ENCODE measurements around the gene CES2.

Gene CES2

GRCh38 chr16:66946974-66947301, 11.6 kb downstream of the CES2 start:
- ATAC-seq, result no peak
- no peak for TF ChIP-seq OSR1 (CRISPR knock-in tag; IDR thresholded peaks at IDR 0.05)
- TF ChIP-seq RARB (CRISPR knock-in tag; IDR thresholded peaks at IDR 0.05), result no peak
- TF ChIP-seq ESRRG (CRISPR knock-in tag; IDR thresholded peaks at IDR 0.05), result no peak
- no peak for TF ChIP-seq ZNF8 (CRISPR knock-in tag; IDR thresholded peaks at IDR 0.05)
- no peak for TF ChIP-seq TOX (CRISPR knock-in tag; IDR thresholded peaks at IDR 0.05; ENCODE audit: borderline replicate concordance)
- no peak for TF ChIP-seq ZFP3 (CRISPR knock-in tag; IDR thresholded peaks at IDR 0.05)
- TF ChIP-seq, protein P1, sequence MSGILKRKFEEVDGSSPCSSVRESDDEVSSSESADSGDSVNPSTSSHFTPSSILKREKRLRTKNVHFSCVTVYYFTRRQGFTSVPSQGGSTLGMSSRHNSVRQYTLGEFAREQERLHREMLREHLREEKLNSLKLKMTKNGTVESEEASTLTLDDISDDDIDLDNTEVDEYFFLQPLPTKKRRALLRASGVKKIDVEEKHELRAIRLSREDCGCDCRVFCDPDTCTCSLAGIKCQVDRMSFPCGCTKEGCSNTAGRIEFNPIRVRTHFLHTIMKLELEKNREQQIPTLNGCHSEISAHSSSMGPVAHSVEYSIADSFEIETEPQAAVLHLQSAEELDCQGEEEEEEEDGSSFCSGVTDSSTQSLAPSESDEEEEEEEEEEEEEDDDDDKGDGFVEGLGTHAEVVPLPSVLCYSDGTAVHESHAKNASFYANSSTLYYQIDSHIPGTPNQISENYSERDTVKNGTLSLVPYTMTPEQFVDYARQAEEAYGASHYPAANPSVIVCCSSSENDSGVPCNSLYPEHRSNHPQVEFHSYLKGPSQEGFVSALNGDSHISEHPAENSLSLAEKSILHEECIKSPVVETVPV (CRISPR knock-in tag; IDR thresholded peaks at IDR 0.05), result no peak
- TF ChIP-seq PATZ1 (CRISPR knock-in tag; IDR thresholded peaks at IDR 0.05; ENCODE audit: borderline replicate concordance), result no peak
- TF ChIP-seq CSDC2 (CRISPR knock-in tag; IDR thresholded peaks at IDR 0.05), result no peak
- TF ChIP-seq ARNTL (CRISPR knock-in tag; IDR thresholded peaks at IDR 0.05; ENCODE audit: borderline replicate concordance, low read depth), result no peak
- TF ChIP-seq PPARA (CRISPR knock-in tag; IDR thresholded peaks at IDR 0.05; ENCODE audit: borderline replicate concordance), result no peak
- TF ChIP-seq SNAI2 (CRISPR knock-in tag; IDR thresholded peaks at IDR 0.05), result no peak
- TF ChIP-seq TCF4 (CRISPR knock-in tag; IDR thresholded peaks at IDR 0.05; ENCODE audit: borderline replicate concordance), result no peak

GRCh38 chr16:66947302-66948065, 12.2 kb downstream of the CES2 start:
- TF ChIP-seq OSR1 (CRISPR knock-in tag; IDR thresholded peaks at IDR 0.05) (no peak), CSDC2 (CRISPR knock-in tag; IDR thresholded peaks at IDR 0.05) (no peak), TSHZ2 (CRISPR knock-in tag; IDR thresholded peaks at IDR 0.05) (no peak), ISL1 (CRISPR knock-in tag; IDR thresholded peaks at IDR 0.05) (no peak), PATZ1 (CRISPR knock-in tag; IDR thresholded peaks at IDR 0.05; ENCODE audit: borderline replicate concordance) (no peak), ZFP30 (CRISPR knock-in tag; IDR thresholded peaks at IDR 0.05) (no peak), ZNF70 (CRISPR knock-in tag; IDR thresholded peaks at IDR 0.05) (no peak), ZC3H10 (CRISPR knock-in tag; IDR thresholded peaks at IDR 0.05) (no peak), RARB (CRISPR knock-in tag; IDR thresholded peaks at IDR 0.05) (no peak), TCF4 (CRISPR knock-in tag; IDR thresholded peaks at IDR 0.05; ENCODE audit: borderline replicate concordance) (no peak), ZNF8 (CRISPR knock-in tag; IDR thresholded peaks at IDR 0.05) (no peak), CREB5 (CRISPR knock-in tag; IDR thresholded peaks at IDR 0.05; ENCODE audit: low read depth) (no peak)
- TF ChIP-seq, protein P1 (CRISPR knock-in tag; IDR thresholded peaks at IDR 0.05), result no peak
- TF ChIP-seq, protein P2, sequence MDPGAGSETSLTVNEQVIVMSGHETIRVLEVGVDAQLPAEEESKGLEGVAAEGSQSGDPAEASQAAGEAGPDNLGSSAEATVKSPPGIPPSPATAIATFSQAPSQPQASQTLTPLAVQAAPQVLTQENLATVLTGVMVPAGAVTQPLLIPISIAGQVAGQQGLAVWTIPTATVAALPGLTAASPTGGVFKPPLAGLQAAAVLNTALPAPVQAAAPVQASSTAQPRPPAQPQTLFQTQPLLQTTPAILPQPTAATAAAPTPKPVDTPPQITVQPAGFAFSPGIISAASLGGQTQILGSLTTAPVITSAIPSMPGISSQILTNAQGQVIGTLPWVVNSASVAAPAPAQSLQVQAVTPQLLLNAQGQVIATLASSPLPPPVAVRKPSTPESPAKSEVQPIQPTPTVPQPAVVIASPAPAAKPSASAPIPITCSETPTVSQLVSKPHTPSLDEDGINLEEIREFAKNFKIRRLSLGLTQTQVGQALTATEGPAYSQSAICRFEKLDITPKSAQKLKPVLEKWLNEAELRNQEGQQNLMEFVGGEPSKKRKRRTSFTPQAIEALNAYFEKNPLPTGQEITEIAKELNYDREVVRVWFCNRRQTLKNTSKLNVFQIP (CRISPR knock-in tag; IDR thresholded peaks at IDR 0.05; ENCODE audit: borderline replicate concordance, low read depth), result no peak
- peak; percentile 88 for ATAC-seq

Data from SK-N-SH treated with all-trans-retinoic acid at 6 μM for 48 hours (cell line).